Kidney epithelial cell (primary cell): ENCODE results near the gene LRP3. TPM values are rescaled to one million over a fixed set of nuclear protein-coding genes. Genes with fewer than 3 reads are reported as not detected.

Source experiments
- DNase-seq: peaks from one replicate; pipeline ENCODE4 v3.0.0-alpha.2; 2010; ENCODE audit warnings: low read depth
- H3K27me3 ChIP-seq: 2 replicates; pipeline ENCODE4 v1.6.0; 2011; ENCODE audit warnings: low read length; ENCODE audit not compliant: control insufficient read depth, insufficient read depth
- H3K36me3 ChIP-seq: 2 replicates; pipeline ENCODE4 v1.5.1; 2011; ENCODE audit warnings: low read length; ENCODE audit not compliant: control insufficient read depth, insufficient read depth
- H3K4me3 ChIP-seq: 2 replicates; pipeline ENCODE4 v1.5.1; 2011; ENCODE audit warnings: low read depth, mild to moderate bottlenecking, control low read depth, low read length
- CTCF ChIP-seq: IDR thresholded peaks from 2 replicates; pipeline ENCODE4 v1.5.1; 2011; ENCODE audit warnings: mild to moderate bottlenecking, moderate library complexity, low read length, control low read depth, inconsistent platforms; ENCODE audit not compliant: insufficient read depth, poor library complexity, severe bottlenecking
- total RNA-seq: library from RNA; depleted of rRNA; stranded (reverse); fragments of >200 nt; gene quantifications from 2 replicates; pipeline ENCODE4 v1.2.3, GENCODE V29; 2015

Gene LRP3
- total RNA-seq, 1 donor from 2014 or later: 42.8 TPM

- Histone ChIP-seq H3K27me3 (no peaks in the 10 kb centered on the region), H3K4me3 (no peak overlapping the region), H3K36me3 (no peaks in the 10 kb centered on the region)
- DNase-seq: no peak
- TF ChIP-seq CTCF: peak; percentile 52
Observed at GRCh38 chr19:33245948-33246708, 52.0 kb downstream of the LRP3 start.

DNA sequence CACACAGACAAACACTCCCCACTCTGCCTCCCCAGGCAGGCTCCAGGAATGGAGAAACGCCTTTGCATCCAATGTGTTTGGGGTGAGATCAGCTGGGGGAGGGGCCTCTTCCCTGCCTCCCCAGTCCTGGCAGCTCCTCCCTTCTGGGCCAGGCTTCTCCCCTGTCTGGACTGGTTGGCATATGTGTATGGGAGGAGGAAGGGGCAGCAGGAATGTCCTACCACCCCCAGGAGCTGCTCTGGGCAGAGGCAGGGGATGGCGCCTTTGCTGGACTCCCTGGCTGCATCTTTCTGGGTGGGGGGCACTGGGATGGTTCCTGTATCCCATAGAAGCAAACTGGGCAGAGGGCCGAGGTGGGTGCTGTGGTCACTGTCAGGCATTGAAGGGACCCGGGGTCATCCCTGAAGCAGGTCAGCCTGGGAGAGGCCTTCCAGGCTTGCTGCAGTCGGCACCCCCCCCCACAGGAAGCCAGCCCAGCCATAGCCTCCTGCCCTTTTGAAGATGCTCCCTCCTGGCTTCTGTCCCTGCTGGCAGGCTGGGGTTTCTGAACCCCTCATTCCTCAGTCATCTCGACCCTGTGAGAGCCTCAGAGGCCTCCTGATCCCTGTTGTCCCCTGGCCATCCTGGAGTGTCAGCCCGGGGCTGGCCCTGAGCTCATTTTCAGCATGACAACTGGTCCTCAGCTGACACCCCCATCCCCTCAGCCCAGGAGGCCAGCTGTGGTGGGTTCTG, 52.7 kb downstream of the LRP3 start:
- H3K36me3 ChIP-seq: no peaks in the 10 kb centered on the region
- DNase-seq: no peak
- no peak for TF ChIP-seq CTCF
- no peaks in the 10 kb centered on the region for H3K27me3 ChIP-seq
- H3K4me3 ChIP-seq: no peak overlapping the region

- TF ChIP-seq CTCF: no peak
- Histone ChIP-seq H3K36me3 (no peaks in the 10 kb centered on the region), H3K27me3 (no peaks in the 10 kb centered on the region), H3K4me3 (no peak overlapping the region)
- no peak for DNase-seq
Observed at GRCh38 chr19:33247441-33247819, 53.3 kb downstream of the LRP3 start.

- no peak for TF ChIP-seq CTCF
- H3K4me3 ChIP-seq: no peak overlapping the region
- no peaks in the 10 kb centered on the region for H3K27me3 ChIP-seq
- DNase-seq: no peak
- no peaks in the 10 kb centered on the region for H3K36me3 ChIP-seq
Observed at GRCh38 chr19:33248104-33248503, 54.0 kb downstream of the LRP3 start.

DNA sequence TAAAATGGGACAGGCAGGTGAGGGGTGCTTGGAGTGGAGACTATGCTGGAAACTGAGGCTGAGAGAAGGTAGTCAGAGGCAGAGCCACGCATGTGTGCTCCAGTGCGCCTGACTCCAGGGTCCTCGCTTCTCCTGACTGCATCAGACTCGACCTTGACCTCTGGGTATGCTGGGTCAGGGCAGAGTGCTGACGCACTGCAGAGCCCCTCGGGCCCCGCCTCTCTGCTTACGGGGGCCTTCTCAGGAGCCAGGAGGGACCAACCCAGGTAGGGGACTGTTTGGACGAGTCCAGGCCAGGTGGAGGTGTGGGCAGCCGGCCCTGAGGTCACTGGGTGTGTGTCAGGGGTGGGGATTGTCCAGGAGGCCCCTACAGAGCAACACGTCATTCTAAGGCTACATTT, 54.4 kb downstream of the LRP3 start:
- TF ChIP-seq CTCF: no peak

More for the DNA sequence above, 54.4 kb downstream of the LRP3 start:
- Histone ChIP-seq H3K27me3 (no peaks in the 10 kb centered on the region), H3K4me3 (no peak overlapping the region), H3K36me3 (no peaks in the 10 kb centered on the region)
- DNase-seq: no peak
